Measurements from ENCODE around the gene LEFTY1. TPM values are rescaled to one million over a fixed set of nuclear protein-coding genes. Genes with fewer than 3 reads are reported as not detected.

LEFTY1 gene
- total RNA-seq, 6 donors from 2014 or later = 0.47 to 0.69 TPM; not detected in 4

- H3K27me3 ChIP-seq = no peaks in the 10 kb centered on the region
- H3K36me3 ChIP-seq = peaks cover 5 to 35% (median 15%) of the 10 kb centered on the region in 4 donors
- no peak overlapping the region for H3K27ac ChIP-seq
- H3K4me3 ChIP-seq = no peak overlapping the region
- TF ChIP-seq EP300 (IDR thresholded peaks at IDR 0.05) (no peak), POLR2A (IDR thresholded peaks at IDR 0.05) (no peak), POLR2AphosphoS5 (IDR thresholded peaks at IDR 0.05) (no peak), CTCF (IDR thresholded peaks at IDR 0.05) (no peak)
- H3K4me1 ChIP-seq = peaks cover 11 to 23% (median 16%) of the 10 kb centered on the region in 4 donors
- no peaks in the 10 kb centered on the region for H3K9me3 ChIP-seq
- DNase-seq (no peak), ATAC-seq (ENCODE audit: low FRiP score in 2 of 2) (no peak)
- 87 to 98% methylated on average over 6 of the region's 6 CpGs for WGBS, 2 donors
Measured at GRCh38 chr1:225914947-225915346, 26.0 kb upstream of the LEFTY1 start.

- no peak for ATAC-seq (ENCODE audit: low FRiP score in 2 of 2)
Measured at GRCh38 chr1:225914391-225914790, 25.4 kb upstream of the LEFTY1 start.

GRCh38 chr1:225911191-225912130, 22.5 kb upstream of the LEFTY1 start:
- 43 to 50% methylated on average over 37 to 48 of the region's 53 CpGs for WGBS, 2 donors
- H3K27me3 ChIP-seq = no peaks in the 10 kb centered on the region
- no peak overlapping the region for H3K27ac ChIP-seq
- DNase-seq = peak; percentile 61 to 96
- H3K4me3 ChIP-seq = no peak overlapping the region
- H3K4me1 ChIP-seq = peaks cover 5 to 17% (median 8%) of the 10 kb centered on the region in 4 donors
- H3K9me3 ChIP-seq = no peaks in the 10 kb centered on the region
- TF ChIP-seq POLR2A (IDR thresholded peaks at IDR 0.05) = no peak
- no peak for TF ChIP-seq POLR2AphosphoS5 (IDR thresholded peaks at IDR 0.05)
- no peak for TF ChIP-seq EP300 (IDR thresholded peaks at IDR 0.05)
- TF ChIP-seq CTCF (IDR thresholded peaks at IDR 0.05) = peak; percentile 82 to 97 (median 91)
- peaks cover 1 to 10% (median 5%) of the 10 kb centered on the region in 4 donors for H3K36me3 ChIP-seq
- ATAC-seq (ENCODE audit: low FRiP score in 2 of 2) = peak; percentile 68 to 93

More at GRCh38 chr1:225914391-225914790, 25.4 kb upstream of the LEFTY1 start:
- no peak overlapping the region for H3K4me3 ChIP-seq
- no peaks in the 10 kb centered on the region for H3K27me3 ChIP-seq
- H3K9me3 ChIP-seq = no peaks in the 10 kb centered on the region
- peaks cover 5 to 33% (median 15%) of the 10 kb centered on the region in 4 donors for H3K36me3 ChIP-seq
- peaks cover 6 to 17% (median 10%) of the 10 kb centered on the region in 4 donors for H3K4me1 ChIP-seq
- H3K27ac ChIP-seq = no peak overlapping the region
- TF ChIP-seq POLR2A (IDR thresholded peaks at IDR 0.05) = no peak
- no peak for TF ChIP-seq EP300 (IDR thresholded peaks at IDR 0.05)
- TF ChIP-seq CTCF (IDR thresholded peaks at IDR 0.05) = no peak
- TF ChIP-seq POLR2AphosphoS5 (IDR thresholded peaks at IDR 0.05) = no peak
- DNase-seq = no peak
- 75 to 86% methylated on average over 1 to 6 of the region's 6 CpGs for WGBS, 2 donors

- no peak overlapping the region for H3K27ac ChIP-seq
- H3K27me3 ChIP-seq = no peaks in the 10 kb centered on the region
- no peaks in the 10 kb centered on the region for H3K36me3 ChIP-seq
- no peaks in the 10 kb centered on the region for H3K9me3 ChIP-seq
- no peak for ATAC-seq (ENCODE audit: low FRiP score in 2 of 2)
- peaks cover 5 to 11% (median 8%) of the 10 kb centered on the region in 4 donors for H3K4me1 ChIP-seq
- WGBS, 2 donors = 83 to 90% methylated on average over 1 of the region's 1 CpG
- H3K4me3 ChIP-seq = no peak overlapping the region
- TF ChIP-seq EP300 (IDR thresholded peaks at IDR 0.05) = no peak
- TF ChIP-seq POLR2A (IDR thresholded peaks at IDR 0.05) = no peak
- TF ChIP-seq POLR2AphosphoS5 (IDR thresholded peaks at IDR 0.05) = no peak
- no peak for TF ChIP-seq CTCF (IDR thresholded peaks at IDR 0.05)
- DNase-seq = no peak
Measured at GRCh38 chr1:225909477-225909876, 20.5 kb upstream of the LEFTY1 start.

All from upper lobe of left lung (tissue), 6 donors.